ENCODE results near the gene BANF2.
"Not testable (repeated sequence)": the region's sequence is repeated elsewhere in the genome, so short reads cannot be mapped to it uniquely, and the experiment has no call there.

Gene BANF2

GRCh38 chr20:17767624-17768023 is 67.9 kb downstream of the BANF2 start:
- no peak for DNase-seq

GRCh38 chr20:17768271-17768670 is 68.5 kb downstream of the BANF2 start:
- DNase-seq: no peak

GRCh38 chr20:17769716-17770115 is 70.0 kb downstream of the BANF2 start:
- DNase-seq: not testable (repeated sequence)

- DNase-seq: no peak
Observed at GRCh38 chr20:17771206-17772004, 71.6 kb downstream of the BANF2 start.

- no peak for DNase-seq
Observed at GRCh38 chr20:17772005-17772343, 72.2 kb downstream of the BANF2 start.

GRCh38 chr20:17773619-17774018 is 73.9 kb downstream of the BANF2 start:
- DNase-seq: no peak

GRCh38 chr20:17775600-17775999 is 75.8 kb downstream of the BANF2 start:
- DNase-seq: no peak

GRCh38 chr20:17776551-17776950 is 76.8 kb downstream of the BANF2 start:
- no peak for DNase-seq

- DNase-seq: not testable (repeated sequence)
Observed at GRCh38 chr20:17779011-17779410, 79.2 kb downstream of the BANF2 start.

- DNase-seq: no peak
Observed at GRCh38 chr20:17782768-17783167, 83.0 kb downstream of the BANF2 start.

GRCh38 chr20:17783671-17784070 is 83.9 kb downstream of the BANF2 start:
- no peak for DNase-seq

- DNase-seq: no peak
Observed at GRCh38 chr20:17785007-17785406, 85.2 kb downstream of the BANF2 start.
